Epithelial cell of prostate (primary cell): ENCODE data around the gene USP8.
"Not testable (repeated sequence)": the region's sequence is repeated elsewhere in the genome, so short reads cannot be mapped to it uniquely, and the experiment has no call there.

Source experiments
- DNase-seq: peaks from one replicate; pipeline ENCODE4 v3.0.0-alpha.2; 2011; ENCODE audit warnings: low read depth, low spot score
- H3K27ac ChIP-seq: fragments of 450-650 bp; 2 replicates; pipeline ENCODE4 v1.5.1; 2017; ENCODE audit warnings: mild to moderate bottlenecking

The USP8 gene

DNA sequence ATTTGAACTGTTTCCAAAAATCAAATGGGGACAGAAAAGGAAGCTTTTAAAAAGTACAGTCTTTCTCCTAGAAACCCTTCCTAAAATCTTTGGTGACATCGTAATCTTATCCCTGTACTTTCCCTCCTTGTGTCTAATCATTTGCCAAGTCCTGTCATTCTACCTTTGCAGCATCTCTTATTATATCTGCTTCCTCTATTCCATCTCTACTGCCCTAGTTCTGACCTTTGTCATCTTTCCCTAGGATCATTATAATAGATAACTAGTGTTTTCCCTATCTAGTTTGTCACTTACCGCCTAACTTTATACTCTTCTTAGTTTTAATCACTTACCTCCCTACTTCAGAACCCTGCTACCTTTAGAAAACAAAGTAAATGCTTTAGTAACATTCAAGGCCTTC lies 11.6 kb downstream of the USP8 start:
- H3K27ac ChIP-seq = no peak overlapping the region
- DNase-seq = no peak

DNA sequence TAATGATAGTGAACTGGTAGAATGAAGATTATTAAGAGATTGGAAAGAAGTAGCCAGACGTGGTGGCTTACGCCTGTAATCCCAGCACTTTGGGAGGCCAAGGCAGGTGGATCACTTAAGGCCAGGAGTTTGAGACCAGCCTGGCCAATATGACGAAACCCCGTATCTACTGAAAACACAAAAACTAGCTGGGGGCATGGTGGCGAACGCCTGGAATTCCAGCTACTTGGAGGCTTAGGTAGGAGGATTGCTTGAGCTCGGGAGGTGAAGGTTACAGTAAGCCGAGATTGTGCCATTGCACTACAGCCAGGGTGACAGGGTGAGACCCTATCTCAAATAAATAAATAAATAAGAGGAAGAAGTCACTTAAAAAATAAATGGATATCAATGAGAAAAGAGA lies 14.0 kb downstream of the USP8 start:
- no peak for DNase-seq
- H3K27ac ChIP-seq = no peak overlapping the region

DNA sequence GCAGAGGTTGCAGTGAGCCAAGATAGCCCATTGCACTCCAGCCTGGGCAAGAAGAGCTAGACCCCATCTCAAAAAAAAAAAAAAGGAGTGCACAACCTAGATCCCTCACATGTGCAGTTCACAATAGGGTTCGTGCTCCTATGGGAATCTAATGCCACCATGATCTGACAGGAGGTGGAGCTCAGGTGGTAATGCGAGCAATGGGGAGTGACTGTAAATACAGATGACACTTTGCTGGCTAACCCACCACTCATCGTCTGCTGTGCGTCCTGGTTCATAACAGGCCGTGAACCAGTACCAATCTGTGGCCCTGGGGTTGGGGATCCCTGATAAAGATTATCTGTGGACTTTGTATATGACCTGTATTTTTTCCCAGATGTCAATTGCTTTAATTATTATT lies 16.7 kb downstream of the USP8 start:
- DNase-seq = no peak

DNA sequence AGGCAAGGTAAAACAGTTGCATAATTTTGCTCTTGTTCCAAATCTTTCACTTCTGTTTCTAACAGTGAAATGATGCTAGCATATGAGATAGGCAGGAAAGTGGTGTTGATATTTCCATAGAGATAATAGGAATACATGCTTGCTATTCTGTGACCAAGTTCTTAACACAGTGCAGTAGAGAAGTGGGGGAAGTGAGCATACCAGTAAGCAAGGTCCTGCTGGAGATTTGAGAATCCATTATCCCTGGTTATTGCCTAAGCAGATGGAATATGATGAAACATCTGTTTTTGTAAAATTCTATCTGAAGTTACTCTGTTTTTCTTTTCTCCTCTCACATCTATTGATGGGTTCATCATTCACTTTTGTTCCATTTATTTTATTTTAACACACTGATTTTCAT lies 28.7 kb downstream of the USP8 start:
- H3K27ac ChIP-seq = no peak overlapping the region
- no peak for DNase-seq

More for the DNA sequence above, 16.7 kb downstream of the USP8 start:
- no peak overlapping the region for H3K27ac ChIP-seq

DNA sequence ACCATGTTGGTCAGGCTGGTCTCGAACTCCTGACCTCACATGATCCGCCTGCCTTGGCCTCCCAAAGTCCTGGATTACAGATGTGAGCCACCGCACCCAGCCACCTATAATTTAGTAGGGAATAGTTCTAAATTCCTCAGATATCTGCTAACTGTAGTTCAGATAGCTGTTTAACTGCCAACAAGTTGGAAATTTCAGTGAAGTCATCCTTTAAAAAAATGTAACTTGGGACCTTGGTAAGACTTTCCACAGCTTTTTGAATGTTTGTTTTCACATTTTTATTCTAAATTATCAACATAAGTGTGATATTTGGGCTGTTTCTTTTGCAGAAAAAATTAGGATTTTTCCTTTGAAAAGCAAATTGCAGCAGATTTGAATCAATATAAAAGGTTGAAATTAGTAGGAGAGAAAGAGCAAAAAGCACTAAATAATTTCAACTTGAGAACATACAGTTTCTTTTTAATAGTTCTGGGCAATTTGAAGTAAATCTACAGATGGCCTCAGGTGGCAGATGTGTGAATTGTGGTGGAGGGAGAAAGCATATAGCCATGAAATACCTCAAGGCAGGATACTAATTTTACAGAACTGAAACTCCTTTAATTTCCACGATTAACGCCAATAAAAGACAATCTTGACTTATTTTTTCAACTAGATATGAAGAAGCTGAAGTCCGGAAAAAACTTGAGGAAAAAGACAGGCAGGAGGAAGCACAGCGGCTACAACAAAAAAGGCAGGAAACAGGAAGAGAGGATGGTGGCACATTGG lies 34.3 kb downstream of the USP8 start:
- no peak overlapping the region for H3K27ac ChIP-seq

DNA sequence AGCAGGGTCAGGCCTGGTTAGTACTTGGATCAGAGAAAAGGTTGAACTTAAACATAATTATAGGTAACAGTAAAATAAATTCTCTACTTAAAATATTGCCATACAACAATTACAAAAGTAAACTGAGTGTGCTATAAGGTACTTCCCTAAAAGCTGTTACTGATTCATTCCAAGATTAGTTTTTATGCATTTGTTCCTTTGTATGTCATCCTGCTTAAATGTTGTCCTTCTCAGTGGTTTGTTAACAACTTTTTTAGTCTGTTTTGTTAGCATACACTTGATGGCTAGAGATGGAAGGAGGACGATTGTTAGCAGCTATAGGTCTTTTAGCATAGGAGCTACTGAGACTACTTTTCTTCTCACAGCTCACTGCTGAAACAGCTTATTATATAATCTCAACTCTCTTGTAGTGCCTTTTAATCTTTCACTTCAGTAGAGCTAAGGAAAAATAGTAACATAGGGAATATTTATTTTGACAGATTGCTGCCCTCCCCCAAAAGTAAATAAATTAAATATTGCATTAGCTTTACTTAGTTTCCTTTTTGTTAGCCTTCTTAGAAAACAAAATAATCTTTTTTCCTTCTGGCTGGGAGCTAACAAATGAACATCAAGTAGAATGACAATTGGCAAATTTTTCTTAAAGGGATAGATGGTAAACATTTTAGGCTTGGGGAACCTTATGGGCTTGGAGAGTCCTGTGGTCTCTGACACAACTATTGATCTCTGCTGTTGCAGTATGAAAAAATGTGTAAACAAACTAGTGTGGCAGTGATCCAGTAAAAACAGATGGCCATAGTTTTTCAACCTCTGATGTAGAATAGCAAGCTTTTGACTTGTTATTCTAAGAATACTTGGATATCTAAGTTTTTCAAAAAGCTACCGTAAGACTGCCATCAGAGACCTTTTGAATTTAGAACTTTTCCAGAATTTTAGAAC lies 39.5 kb downstream of the USP8 start:
- H3K27ac ChIP-seq = no peak overlapping the region
- DNase-seq = no peak

More for the DNA sequence above, 34.3 kb downstream of the USP8 start:
- DNase-seq = no peak

DNA sequence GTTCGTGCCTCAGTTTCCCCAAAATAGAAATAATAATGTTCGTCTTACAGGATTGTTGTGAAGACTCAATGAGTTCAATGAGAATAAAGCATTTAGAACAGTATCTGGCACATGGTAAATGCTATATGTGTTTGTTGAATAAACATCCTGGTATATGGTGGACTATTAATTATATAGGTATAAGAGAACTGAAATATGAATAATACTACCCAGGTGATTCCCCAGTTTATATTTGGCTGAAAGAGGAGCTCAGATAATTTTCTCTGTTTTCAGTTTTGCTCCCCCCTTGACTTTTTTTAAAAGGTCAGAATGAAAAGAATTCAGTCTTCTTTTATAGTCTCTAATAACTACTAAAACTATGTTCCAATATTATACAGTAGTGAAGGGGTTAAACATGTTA lies 46.9 kb downstream of the USP8 start:
- H3K27ac ChIP-seq = no peak overlapping the region
- DNase-seq = no peak

DNA sequence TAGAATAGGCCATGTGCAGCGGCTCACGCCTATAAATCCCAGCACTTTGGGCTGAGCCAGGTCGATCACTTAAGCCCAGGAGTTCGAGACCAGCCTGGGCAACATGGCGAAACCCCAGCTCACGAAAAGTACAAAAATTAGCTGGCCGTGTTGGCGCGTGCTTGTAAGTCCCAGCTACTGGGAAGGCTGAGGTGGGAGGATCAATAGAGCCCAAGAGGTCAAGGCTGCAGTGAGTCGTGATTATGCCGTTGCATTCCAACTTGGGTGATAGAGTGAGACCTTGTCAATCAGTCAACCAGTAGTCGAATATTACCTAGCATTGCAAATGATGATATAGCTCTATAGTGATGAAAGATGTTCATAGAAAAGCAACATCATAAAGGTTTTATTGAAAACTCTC lies 51.9 kb downstream of the USP8 start:
- no peak overlapping the region for H3K27ac ChIP-seq
- no peak for DNase-seq

DNA sequence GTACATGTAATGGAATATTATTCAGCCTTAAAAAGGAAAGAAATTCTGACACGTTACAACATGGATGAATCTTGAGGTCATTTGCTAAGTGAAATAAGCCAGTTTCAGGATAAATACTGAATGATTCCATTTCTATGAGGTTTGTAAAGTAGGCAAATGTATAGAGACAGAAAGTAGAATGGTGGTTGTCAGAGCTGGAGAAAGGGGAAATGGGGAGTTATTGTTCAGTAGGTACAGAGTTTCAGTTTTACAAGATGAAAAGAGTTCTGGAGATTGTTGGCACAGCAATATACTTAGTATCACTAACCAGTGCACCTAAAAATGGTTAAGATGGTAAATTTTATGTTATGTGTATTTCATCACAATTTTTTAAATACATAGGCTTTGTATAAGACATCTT lies 60.6 kb downstream of the USP8 start:
- DNase-seq = no peak
- H3K27ac ChIP-seq = no peak overlapping the region

DNA sequence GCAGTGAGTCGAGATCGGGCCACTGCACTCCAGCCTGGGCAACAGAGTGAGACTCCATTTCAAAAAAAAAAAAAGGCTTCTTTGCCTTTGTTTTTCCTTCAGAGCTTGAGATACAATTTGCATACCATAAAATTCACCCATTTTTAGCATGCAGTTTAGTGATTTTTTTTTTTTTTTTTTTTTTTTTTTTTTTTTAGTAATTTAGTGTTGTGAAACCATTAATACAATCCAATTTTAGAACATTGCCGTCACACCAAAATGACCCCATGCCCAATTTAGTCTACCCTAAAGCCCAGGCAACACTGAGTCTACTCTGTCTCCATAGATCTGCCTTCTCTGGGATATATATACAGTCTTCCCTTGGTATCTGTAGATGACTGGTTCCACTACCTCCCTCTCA lies 61.2 kb downstream of the USP8 start:
- DNase-seq = no peak
- no peak overlapping the region for H3K27ac ChIP-seq

DNA sequence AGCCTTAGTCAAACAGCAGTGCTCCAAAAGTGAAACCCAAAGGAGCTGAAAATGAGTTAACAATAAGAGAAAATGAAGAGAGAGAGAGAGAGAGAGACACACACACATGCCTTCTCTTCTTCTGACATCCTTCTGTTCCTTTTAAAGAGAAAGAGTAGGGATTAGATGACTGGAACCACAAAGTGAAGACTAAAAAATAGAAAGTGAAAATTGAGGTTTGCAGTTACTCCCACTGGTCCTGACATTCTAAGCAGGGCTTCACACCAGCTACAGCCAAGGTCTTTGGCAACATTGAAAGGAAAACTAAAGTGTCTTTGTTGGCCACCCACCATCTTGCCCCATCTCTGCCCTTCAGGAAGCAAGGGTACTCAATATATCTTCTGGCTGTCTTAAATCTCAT lies 63.1 kb downstream of the USP8 start:
- no peak overlapping the region for H3K27ac ChIP-seq
- no peak for DNase-seq

DNA sequence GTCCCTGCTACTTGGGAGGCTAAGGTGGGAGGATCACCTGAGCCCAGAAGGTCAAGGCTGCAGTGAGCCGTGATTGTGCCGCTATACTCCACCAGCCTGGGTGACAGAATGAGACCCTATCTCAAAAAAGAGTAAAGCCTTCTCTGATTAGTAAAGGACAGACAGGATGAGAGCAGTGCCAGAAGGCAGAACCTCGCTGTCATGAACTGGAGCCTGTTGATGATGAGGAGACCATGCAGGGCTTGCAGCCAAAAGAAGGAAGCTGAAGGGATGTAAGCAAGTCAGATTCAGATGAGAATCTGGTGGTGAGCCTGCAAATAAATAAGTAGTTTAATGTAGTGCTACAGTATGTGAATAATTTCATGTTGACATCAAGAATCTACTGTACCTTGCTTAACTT lies 69.4 kb downstream of the USP8 start:
- H3K27ac ChIP-seq = no peak overlapping the region
- DNase-seq = no peak

DNA sequence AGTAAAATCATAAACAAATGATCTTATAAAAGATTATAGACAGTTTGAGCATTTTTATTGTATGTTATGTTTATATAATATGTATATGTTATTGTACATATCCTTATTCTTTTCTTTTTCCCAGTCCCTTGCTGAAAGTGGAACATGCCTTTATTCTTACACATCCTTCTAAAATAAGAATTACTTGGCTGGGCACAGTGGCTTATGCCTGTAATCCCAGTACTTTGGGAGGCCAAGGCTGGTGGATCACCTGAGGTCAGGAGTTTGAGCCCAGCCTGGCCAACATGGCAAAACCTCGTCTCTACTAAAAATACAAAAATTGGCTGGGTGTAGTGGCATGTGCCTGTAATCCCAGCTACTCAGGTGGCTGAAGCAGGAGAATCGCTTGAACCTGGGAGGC lies 70.3 kb downstream of the USP8 start:
- not testable (repeated sequence) for H3K27ac ChIP-seq, DNase-seq

DNA sequence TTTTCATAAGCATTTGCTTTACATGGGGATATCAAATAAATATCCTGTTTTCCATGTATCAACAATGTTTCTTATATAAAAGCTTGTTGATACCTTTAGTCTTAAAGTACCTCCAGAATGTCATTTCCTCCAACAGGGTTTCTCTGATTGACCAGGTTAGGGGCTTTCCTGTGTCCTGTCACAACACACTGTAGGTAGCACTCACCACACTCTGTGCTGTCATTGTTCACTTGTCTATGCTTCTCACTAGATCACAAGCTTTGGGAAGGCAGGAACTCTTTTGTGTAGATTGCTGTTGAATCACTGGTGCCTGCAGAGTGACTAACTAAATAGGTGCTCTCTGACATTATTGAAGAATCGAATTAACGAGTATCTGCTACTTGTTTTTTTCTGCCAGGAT lies 72.5 kb downstream of the USP8 start:
- H3K27ac ChIP-seq = no peak overlapping the region
- DNase-seq = no peak

DNA sequence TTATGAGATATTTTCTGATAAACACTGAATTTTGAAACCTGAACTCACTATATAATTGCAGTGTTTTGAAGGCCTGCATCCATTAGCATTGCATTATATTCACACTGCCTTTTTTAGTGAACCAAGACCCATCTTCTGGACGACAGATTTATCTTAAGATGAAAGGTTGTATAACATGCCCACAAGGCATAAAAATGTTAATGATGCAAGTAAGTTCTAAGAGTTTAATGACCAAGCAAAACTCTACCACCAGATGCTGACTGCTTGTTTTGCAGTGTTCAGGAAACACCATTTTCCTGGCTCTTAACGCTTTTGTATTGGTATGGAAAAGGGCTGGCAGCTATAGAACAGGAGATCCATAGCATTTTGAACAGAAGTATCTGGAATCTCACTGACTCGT lies 76.1 kb downstream of the USP8 start:
- DNase-seq = no peak
- no peak overlapping the region for H3K27ac ChIP-seq

DNA sequence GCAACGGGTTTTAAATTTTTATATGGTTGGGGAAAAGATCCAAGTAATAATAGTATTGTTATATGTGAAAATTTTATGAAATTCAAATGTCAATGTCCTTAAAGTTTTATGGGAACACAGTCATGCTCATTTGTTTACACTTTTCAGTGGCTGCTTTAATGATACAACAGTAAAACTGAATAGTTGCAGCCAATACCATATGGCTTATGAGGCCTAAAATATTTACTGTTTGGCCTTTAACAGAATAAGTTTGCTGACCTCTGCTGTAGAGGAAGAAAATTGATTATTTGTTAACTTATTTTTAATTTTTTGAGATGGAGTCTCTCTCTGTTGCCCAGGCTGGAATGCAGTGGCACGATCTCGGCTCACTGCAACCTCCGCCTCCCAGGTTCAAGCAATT lies 77.6 kb downstream of the USP8 start:
- no peak overlapping the region for H3K27ac ChIP-seq
- no peak for DNase-seq

DNA sequence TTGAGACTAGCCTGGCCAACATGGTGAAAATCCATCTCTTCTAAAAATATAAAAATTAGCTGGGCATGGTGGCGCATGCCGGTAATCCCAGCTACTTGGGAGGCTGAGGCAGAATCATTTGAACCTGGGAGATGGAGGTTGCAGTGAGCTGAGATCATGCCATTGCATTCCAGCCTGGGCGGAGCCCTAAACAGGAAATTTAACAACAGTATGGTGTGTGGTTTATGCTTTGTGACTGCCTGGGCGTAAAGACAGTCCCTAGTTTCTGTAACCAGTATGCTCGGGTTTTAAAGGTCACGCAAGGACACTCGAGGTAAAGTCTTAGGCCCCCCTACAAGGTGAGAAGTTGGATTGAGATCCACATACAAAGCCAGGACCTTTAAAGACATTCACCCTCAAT lies 78.9 kb downstream of the USP8 start:
- H3K27ac ChIP-seq = no peak overlapping the region
- DNase-seq = no peak

DNA sequence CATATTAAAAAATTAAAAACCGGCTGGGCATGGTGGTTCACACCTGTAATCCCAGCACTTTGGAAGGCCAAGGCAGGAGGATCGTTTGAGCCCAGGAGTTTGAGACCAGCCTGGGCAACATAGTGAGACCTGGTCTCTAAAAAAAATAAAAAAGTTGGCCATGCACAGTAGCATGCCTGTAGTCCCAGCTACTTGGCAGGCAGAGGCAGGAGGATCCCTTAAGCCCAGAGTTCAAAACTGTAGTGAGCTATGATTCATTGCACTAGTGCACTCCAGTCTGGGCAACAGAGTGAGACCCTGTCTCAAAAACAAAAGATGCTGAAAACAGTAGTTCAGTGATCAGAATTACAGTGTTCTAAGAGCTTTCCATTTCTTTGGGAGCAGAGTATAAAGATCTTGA lies 81.5 kb downstream of the USP8 start:
- not testable (repeated sequence) for DNase-seq, H3K27ac ChIP-seq

DNA sequence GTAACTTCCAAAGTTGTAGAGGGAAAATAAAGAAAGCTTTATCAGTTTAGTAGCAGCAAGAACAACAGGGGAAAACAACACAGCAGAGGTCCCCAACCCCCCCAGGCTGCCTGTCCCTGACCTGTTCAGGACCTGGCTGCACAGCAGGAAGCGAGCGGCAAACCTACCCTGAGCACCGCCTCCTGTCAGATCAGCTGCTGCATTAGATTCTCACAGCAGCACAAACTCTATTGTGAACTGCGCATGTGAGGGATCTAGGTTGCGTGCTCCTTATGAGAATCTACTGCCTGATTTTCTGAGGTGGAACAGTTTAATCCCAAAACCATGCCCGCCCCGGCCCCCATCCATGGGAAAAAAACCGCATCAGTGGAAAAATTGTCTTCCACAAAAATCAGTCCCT lies 81.9 kb downstream of the USP8 start:
- no peak overlapping the region for H3K27ac ChIP-seq
- DNase-seq = no peak

DNA sequence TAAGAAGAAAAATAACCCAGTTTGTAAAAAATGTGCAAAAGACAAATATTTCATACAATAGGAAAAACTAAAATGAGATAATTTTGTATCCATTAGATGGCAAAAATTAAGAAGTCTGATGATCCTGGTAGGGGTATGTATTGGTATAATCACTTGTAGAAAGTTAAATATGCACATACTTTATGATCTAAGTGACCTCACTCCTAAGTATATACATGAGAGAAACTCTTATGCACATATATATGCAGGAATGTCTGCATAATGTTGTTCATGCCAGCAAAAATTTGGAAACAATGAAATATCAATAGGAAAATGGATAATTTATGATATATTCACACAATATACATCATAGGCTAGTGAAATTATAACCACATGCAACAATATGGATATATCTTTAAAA lies 88.8 kb downstream of the USP8 start:
- H3K27ac ChIP-seq = no peak overlapping the region
- no peak for DNase-seq

DNA sequence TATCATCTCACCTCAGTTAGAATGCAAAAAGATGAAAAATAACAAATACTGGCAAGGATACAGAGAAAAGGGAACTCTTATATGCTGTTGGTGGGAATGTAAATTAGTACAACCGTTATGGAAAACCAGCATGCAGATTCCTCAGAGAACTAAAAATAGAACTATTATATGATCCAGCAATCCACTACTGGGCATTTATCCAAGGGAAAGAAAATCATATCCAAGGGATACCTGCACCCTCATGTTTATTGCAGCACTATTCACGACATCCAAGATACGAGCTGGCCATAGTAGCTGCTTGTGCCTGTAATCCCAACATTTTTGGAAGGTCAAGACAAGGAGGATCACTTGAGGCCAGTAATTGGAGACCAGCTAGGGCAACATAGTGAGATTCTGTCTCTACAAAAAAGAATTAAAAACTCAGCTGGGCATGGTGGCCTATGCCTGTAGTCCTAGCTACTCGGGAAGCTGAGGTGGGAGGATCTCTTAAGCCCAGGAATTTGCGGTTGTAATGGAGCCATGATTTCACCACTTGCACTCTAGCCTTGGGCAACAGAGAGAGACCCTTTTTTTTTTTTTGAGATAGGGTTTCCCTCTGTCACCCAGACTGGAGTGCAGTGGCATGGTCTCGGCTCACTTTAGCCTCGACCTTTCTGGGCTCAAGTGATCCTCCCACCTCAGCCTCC lies 95.7 kb downstream of the USP8 start:
- H3K27ac ChIP-seq = no peak overlapping the region
- no peak for DNase-seq
